ENCODE measurements around the gene EIF4E3. TPM values are rescaled to one million over a fixed set of nuclear protein-coding genes. Genes with fewer than 3 reads are reported as not detected.

The EIF4E3 gene
- total RNA-seq, 1 experiment from 2014 or later, result not detected

DNA sequence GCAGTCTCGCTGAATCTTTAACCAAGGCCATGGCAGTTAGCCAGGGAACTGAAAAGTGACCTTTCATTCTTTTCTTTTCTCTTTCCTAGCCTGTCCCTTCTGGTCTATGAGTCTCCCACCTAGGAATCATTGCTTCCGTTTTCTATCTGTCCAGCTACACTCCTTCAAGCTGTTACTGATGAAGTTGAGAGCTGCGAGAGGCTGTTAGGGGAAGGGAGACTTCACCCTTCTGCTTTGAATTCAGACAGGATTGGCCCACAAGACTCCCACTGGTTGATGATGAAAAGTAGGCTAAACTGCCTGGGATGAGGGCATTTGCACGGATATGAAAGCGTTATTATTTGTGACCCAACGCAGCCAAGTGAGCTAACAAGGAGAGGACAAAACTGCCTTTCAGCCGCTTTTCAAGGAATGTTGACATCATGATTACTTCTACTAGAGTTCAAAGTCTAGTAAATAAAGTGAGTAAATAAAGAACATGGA, 30.2 kb downstream of the EIF4E3 start:
- TF ChIP-seq CTCF (conservative IDR thresholded peaks at IDR 0.05) (no peak), EZH2 (IDR thresholded peaks at IDR 0.05; ENCODE audit: low read depth) (no peak)
- intact Hi-C loops (cut with micrococcal nuclease; ENCODE audit: unreplicated experiment), result no loop called here
- H2AFZ ChIP-seq, result no peak overlapping the region
- H3K9me3 ChIP-seq (ENCODE audit: insufficient read depth, low read depth), result no peaks in the 10 kb centered on the region
- DNase-seq, result no peak
- no peaks in the 10 kb centered on the region for H3K79me2 ChIP-seq (ENCODE audit: low read depth)
- H3K4me3 ChIP-seq, result no peak overlapping the region
- no peak overlapping the region for H3K27ac ChIP-seq
- H3K27me3 ChIP-seq (ENCODE audit: insufficient read depth, low read depth), result peaks cover 26% of the 10 kb centered on the region; the same call in 1 of the 2 replicates
- H4K20me1 ChIP-seq (ENCODE audit: insufficient read depth), result no peaks in the 10 kb centered on the region
- no peaks in the 10 kb centered on the region for H3K36me3 ChIP-seq (ENCODE audit: low read depth)
- ChIA-PET CTCF (no interaction called here), POLR2A (ENCODE audit: unreplicated experiment) (no interaction called here)
- H3K9me2 ChIP-seq (ENCODE audit: insufficient read depth), result no peaks in the 10 kb centered on the region
- H3F3A ChIP-seq (ENCODE audit: insufficient read depth, low read depth), result no peaks in the 10 kb centered on the region
- BruUV-seq (replicated peaks), result no TSS peak
- H3K4me2 ChIP-seq, result no peak overlapping the region
- H3K4me1 ChIP-seq (replicated peaks; ENCODE audit: insufficient read depth), result no peaks in the 10 kb centered on the region

GRCh38 chr3:71694358-71694999, 30.7 kb downstream of the EIF4E3 start:
- Histone ChIP-seq H2AFZ (no peak overlapping the region), H3F3A (ENCODE audit: insufficient read depth, low read depth) (no peaks in the 10 kb centered on the region), H3K79me2 (ENCODE audit: low read depth) (no peaks in the 10 kb centered on the region), H3K4me2 (no peak overlapping the region), H3K4me1 (replicated peaks; ENCODE audit: insufficient read depth) (no peaks in the 10 kb centered on the region), H3K9me3 (ENCODE audit: insufficient read depth, low read depth) (no peaks in the 10 kb centered on the region), H4K20me1 (ENCODE audit: insufficient read depth) (no peaks in the 10 kb centered on the region), H3K9me2 (ENCODE audit: insufficient read depth) (no peaks in the 10 kb centered on the region), H3K4me3 (no peak overlapping the region), H3K27me3 (ENCODE audit: insufficient read depth, low read depth) (peaks cover 26% of the 10 kb centered on the region; the same call in 1 of the 2 replicates), H3K27ac (no peak overlapping the region), H3K36me3 (ENCODE audit: low read depth) (no peaks in the 10 kb centered on the region)
- TF ChIP-seq CTCF (conservative IDR thresholded peaks at IDR 0.05) (no peak), EZH2 (IDR thresholded peaks at IDR 0.05; ENCODE audit: low read depth) (no peak)
- POLR2A ChIA-PET (ENCODE audit: unreplicated experiment), result no interaction called here
- no TSS peak for BruUV-seq (replicated peaks)
- intact Hi-C loops (cut with micrococcal nuclease; ENCODE audit: unreplicated experiment), result no loop called here
- CTCF ChIA-PET, result no interaction called here
- no peak for DNase-seq

DNA sequence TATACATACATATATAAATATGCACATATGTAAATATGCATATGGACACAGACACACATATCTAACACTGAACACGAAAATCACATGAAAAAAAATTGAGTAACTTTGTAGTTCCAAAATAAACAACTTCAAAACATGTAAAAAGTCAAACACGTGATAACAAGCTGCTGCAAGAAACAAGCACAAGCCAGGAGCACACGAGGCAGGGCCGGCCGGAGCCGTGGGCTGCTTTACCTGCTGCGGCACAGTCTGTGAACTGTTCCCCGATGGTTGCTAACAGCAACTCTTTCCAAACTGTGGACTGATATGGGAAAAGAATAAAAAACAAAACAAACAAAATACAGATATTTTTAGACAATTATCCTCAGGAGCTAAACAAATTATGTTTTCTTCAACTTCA, 31.6 kb downstream of the EIF4E3 start:
- ChIA-PET CTCF (no interaction called here), POLR2A (ENCODE audit: unreplicated experiment) (no interaction called here)
- no peak overlapping the region for H3K4me2 ChIP-seq
- H3K79me2 ChIP-seq (ENCODE audit: low read depth), result no peaks in the 10 kb centered on the region
- H3K4me3 ChIP-seq, result no peak overlapping the region
- intact Hi-C loops (cut with micrococcal nuclease; ENCODE audit: unreplicated experiment), result no loop called here
- TF ChIP-seq CTCF (conservative IDR thresholded peaks at IDR 0.05) (no peak), EZH2 (IDR thresholded peaks at IDR 0.05; ENCODE audit: low read depth) (no peak)
- no peaks in the 10 kb centered on the region for H3K36me3 ChIP-seq (ENCODE audit: low read depth)
- no TSS peak for BruUV-seq (replicated peaks)
- H4K20me1 ChIP-seq (ENCODE audit: insufficient read depth), result no peaks in the 10 kb centered on the region
- H3K27ac ChIP-seq, result no peak overlapping the region
- no peaks in the 10 kb centered on the region for H3K9me3 ChIP-seq (ENCODE audit: insufficient read depth, low read depth)
- DNase-seq, result no peak
- H3K4me1 ChIP-seq (replicated peaks; ENCODE audit: insufficient read depth), result no peaks in the 10 kb centered on the region
- no peak overlapping the region for H2AFZ ChIP-seq
- H3K9me2 ChIP-seq (ENCODE audit: insufficient read depth), result no peaks in the 10 kb centered on the region
- H3K27me3 ChIP-seq (ENCODE audit: insufficient read depth, low read depth), result peaks cover 26% of the 10 kb centered on the region; the same call in 1 of the 2 replicates
- H3F3A ChIP-seq (ENCODE audit: insufficient read depth, low read depth), result no peaks in the 10 kb centered on the region
